Islet of Langerhans (tissue), 1 donor: ENCODE results near the gene OPTC.

Source experiments
- FAIRE-seq: peaks from one replicate; lab custom pipeline; 2011; peaks lifted over from hg19 to GRCh38; lab: Jason Lieb, UNC

Gene OPTC

GRCh38 chr1:203536980-203537455 lies 43.1 kb downstream of the OPTC start:
- FAIRE-seq: no peak

- FAIRE-seq: no peak
Measured at GRCh38 chr1:203537806-203538464, 44.0 kb downstream of the OPTC start.

GRCh38 chr1:203538726-203539125 lies 44.8 kb downstream of the OPTC start:
- FAIRE-seq: no peak

GRCh38 chr1:203539831-203540546 lies 46.0 kb downstream of the OPTC start:
- no peak for FAIRE-seq

- no peak for FAIRE-seq
Measured at GRCh38 chr1:203544485-203544884, 50.5 kb downstream of the OPTC start.

- no peak for FAIRE-seq
Measured at GRCh38 chr1:203544978-203545816, 51.2 kb downstream of the OPTC start.

- no peak for FAIRE-seq
Measured at GRCh38 chr1:203546274-203546673, 52.3 kb downstream of the OPTC start.

- no peak for FAIRE-seq
Measured at GRCh38 chr1:203547147-203547546, 53.2 kb downstream of the OPTC start.

- FAIRE-seq: no peak
Measured at GRCh38 chr1:203547771-203548421, 53.9 kb downstream of the OPTC start.

- no peak for FAIRE-seq
Measured at GRCh38 chr1:203548892-203549291, 54.9 kb downstream of the OPTC start.

- no peak for FAIRE-seq
Measured at GRCh38 chr1:203549309-203549708, 55.4 kb downstream of the OPTC start.

- no peak for FAIRE-seq
Measured at GRCh38 chr1:203550846-203551245, 56.9 kb downstream of the OPTC start.

GRCh38 chr1:203551550-203551949 lies 57.6 kb downstream of the OPTC start:
- FAIRE-seq: no peak

GRCh38 chr1:203553496-203553895 lies 59.5 kb downstream of the OPTC start:
- FAIRE-seq: no peak

GRCh38 chr1:203554071-203554470 lies 60.1 kb downstream of the OPTC start:
- no peak for FAIRE-seq

- FAIRE-seq: no peak
Measured at GRCh38 chr1:203555076-203555475, 61.1 kb downstream of the OPTC start.

- FAIRE-seq: no peak
Measured at GRCh38 chr1:203555511-203556046, 61.6 kb downstream of the OPTC start.

GRCh38 chr1:203556047-203556851 lies 62.3 kb downstream of the OPTC start:
- no peak for FAIRE-seq

GRCh38 chr1:203557390-203557789 lies 63.4 kb downstream of the OPTC start:
- no peak for FAIRE-seq

GRCh38 chr1:203558064-203558760 lies 64.3 kb downstream of the OPTC start:
- no peak for FAIRE-seq
